Prostate gland (tissue), 2 donors: ENCODE data around the gene CSF2RB. TPM values are rescaled to one million over a fixed set of nuclear protein-coding genes. Genes with fewer than 3 reads are reported as not detected.

Source experiments
- DNase-seq: peaks from one replicate; pipeline ENCODE4 v3.0.0-alpha.2; 2019; ENCODE audit warnings: low spot score
- H3K27ac ChIP-seq, 2 donors: fragments of 200-600 bp; sonication (generic); 2 replicates each; pipeline ENCODE4 v1.5.1; 2017 to 2019
- H3K27me3 ChIP-seq: fragments of 200-600 bp; sonication (generic); replicated peaks from 2 replicates; pipeline ENCODE4 v1.5.1; 2019; ENCODE audit not compliant: insufficient read depth
- H3K36me3 ChIP-seq, 2 donors: fragments of 200-600 bp; sonication (generic); 1 replicate in 1 of 2; 2 replicates in 1 of 2; pipeline versions ENCODE4 v1.5.1 to v1.8.1; 2017 to 2019
- H3K4me1 ChIP-seq: fragments of 200-600 bp; sonication (generic); replicated peaks from 2 replicates; pipeline ENCODE4 v1.5.1; 2019
- H3K4me3 ChIP-seq, 2 donors: fragments of 200-600 bp; sonication (generic); 2 replicates each; pipeline ENCODE4 v1.5.1; 2017 to 2019
- H3K9me3 ChIP-seq: fragments of 200-600 bp; sonication (generic); 2 replicates; pipeline ENCODE4 v1.5.1; 2017
- CTCF ChIP-seq, 4 experiments: fragments of 200-600 bp in 2 of 4; fragments of 450-650 bp in 2 of 4; sonication (generic) in 2 of 4; IDR thresholded peaks; 1 replicate in 3 of 4; 2 replicates in 1 of 4; pipeline ENCODE4 v1.5.1; 2016 to 2019; ENCODE audit warnings: antibody characterized with exemption in 4 of 4, mild to moderate bottlenecking in 2 of 4, moderate library complexity in 2 of 4
- POLR2A ChIP-seq: fragments of 450-650 bp; IDR thresholded peaks from one replicate; pipeline ENCODE4 v1.6.1; 2016; ENCODE audit warnings: antibody characterized with exemption, mild to moderate bottlenecking
- POLR2AphosphoS5 ChIP-seq: sonication (generic); formaldehyde crosslinking; IDR thresholded peaks from one replicate; pipeline ENCODE4 v1.6.1; 2017; ENCODE audit warnings: antibody characterized with exemption
- WGBS: methylation state at CpG from one replicate; pipeline ENCODE4 v1.1.5; 2018; 5-methylcytosine and 5-hydroxymethylcytosine counted together
- intact Hi-C: fragments of 100-400 bp; cut with DNase I; formaldehyde crosslinking; loops from one replicate; pipeline ENCODE4 v1.14.2; 2022
- total RNA-seq, 2 donors: library from RNA; depleted of rRNA; stranded (reverse); fragments of >200 nt; gene quantifications; one replicate each; pipeline ENCODE4 v1.1.0, GENCODE V29; 2016

CSF2RB gene
- total RNA-seq, 2 donors from 2014 or later, result 1.1 to 3.2 TPM

- intact Hi-C loops, result no loop called here
- no peak for DNase-seq
- no peak overlapping the region for H3K4me3 ChIP-seq
- H3K27me3 ChIP-seq, result no peaks in the 10 kb centered on the region
- no peak for TF ChIP-seq POLR2A
- no peak for TF ChIP-seq POLR2AphosphoS5
- no peak for TF ChIP-seq CTCF (IDR thresholded peaks at IDR 0.05)
- H3K4me1 ChIP-seq, result no peaks in the 10 kb centered on the region
- H3K27ac ChIP-seq, result no peak overlapping the region
- no peaks in the 10 kb centered on the region for H3K36me3 ChIP-seq
- no peaks in the 10 kb centered on the region for H3K9me3 ChIP-seq
- 90% methylated on average over 10 of the region's 10 CpGs for whole genome bisulfite sequencing
These were observed 21.2 kb downstream of the CSF2RB start for GRCh38 chr22:36934418-36935312.

GRCh38 chr22:36935313-36935610, 21.8 kb downstream of the CSF2RB start:
- H3K9me3 ChIP-seq, result no peaks in the 10 kb centered on the region
- no peak for DNase-seq
- H3K4me1 ChIP-seq, result no peaks in the 10 kb centered on the region
- H3K4me3 ChIP-seq, result no peak overlapping the region
- H3K27me3 ChIP-seq, result no peaks in the 10 kb centered on the region
- 91% methylated on average over 7 of the region's 7 CpGs for WGBS
- no peaks in the 10 kb centered on the region for H3K36me3 ChIP-seq
- no peak overlapping the region for H3K27ac ChIP-seq
- TF ChIP-seq CTCF (IDR thresholded peaks at IDR 0.05), result no peak
- intact Hi-C loops, result no loop called here

- intact Hi-C loops, result no loop called here
- no peaks in the 10 kb centered on the region for H3K27me3 ChIP-seq
- no peaks in the 10 kb centered on the region for H3K9me3 ChIP-seq
- no peaks in the 10 kb centered on the region for H3K4me1 ChIP-seq
- no peak overlapping the region for H3K4me3 ChIP-seq
- no peak for TF ChIP-seq CTCF (IDR thresholded peaks at IDR 0.05)
- TF ChIP-seq POLR2A, result no peak
- no peak for TF ChIP-seq POLR2AphosphoS5
- H3K36me3 ChIP-seq, result no peaks in the 10 kb centered on the region
- no peak for DNase-seq
- H3K27ac ChIP-seq, result no peak overlapping the region
- WGBS, result 68% methylated on average over 3 of the region's 3 CpGs
These were observed 22.3 kb downstream of the CSF2RB start for GRCh38 chr22:36935694-36936093.

GRCh38 chr22:36936362-36937116, 23.1 kb downstream of the CSF2RB start:
- Histone ChIP-seq H3K9me3 (no peaks in the 10 kb centered on the region), H3K27me3 (no peaks in the 10 kb centered on the region), H3K4me1 (no peaks in the 10 kb centered on the region), H3K36me3 (no peaks in the 10 kb centered on the region), H3K27ac (no peak overlapping the region), H3K4me3 (no peak overlapping the region)
- DNase-seq, result no peak
- 80% methylated on average over 19 of the region's 20 CpGs for WGBS
- intact Hi-C loops, result no loop called here
- TF ChIP-seq CTCF (IDR thresholded peaks at IDR 0.05), result no peak
